Erythroblast (primary cell): ENCODE results near the gene DDA1.

Experiments
- GATA1 ChIP-seq: IDR thresholded peaks from 2 replicates; pipeline ENCODE4 v1.6.1; 2011; ENCODE audit warnings: low read depth, mild to moderate bottlenecking, control low read depth, low read length, moderate library complexity
- POLR2A ChIP-seq: IDR thresholded peaks from 2 replicates; pipeline ENCODE4 v1.6.1; 2011; ENCODE audit warnings: mild to moderate bottlenecking, low read length

DNA sequence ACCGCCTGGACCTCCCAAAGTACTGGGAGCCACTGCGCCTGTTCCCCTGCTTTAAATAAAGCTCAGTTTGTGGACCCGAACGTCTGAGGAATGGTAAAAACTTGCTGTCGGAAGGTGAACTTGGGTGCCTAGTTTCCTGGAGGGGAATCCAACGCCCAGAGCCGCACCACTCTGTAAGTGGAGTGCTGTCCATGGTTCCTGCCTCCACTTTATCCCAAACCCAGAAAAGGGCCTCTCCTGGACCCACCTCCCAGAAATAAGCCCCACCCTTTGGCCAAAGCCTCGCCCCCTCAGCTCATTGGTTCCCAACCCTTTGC lies 23.0 kb downstream of the DDA1 start:
- TF ChIP-seq POLR2A (no peak), GATA1 (no peak)
